GM18517 (cell line): ENCODE measurements around the gene EXOSC5.
A peak's percentile ranks its signal among the peaks of the same experiment; 100 is the strongest.
"Not testable (repeated sequence)": the region's sequence is repeated elsewhere in the genome, so short reads cannot be mapped to it uniquely, and the experiment has no call there.

Experiments
- ATAC-seq: cut with Tn5 transposase; IDR thresholded peaks from one replicate; pipeline ENCODE4 v1.9.1; 2021; ENCODE audit warnings: mild to moderate bottlenecking, moderate library complexity; ENCODE audit not compliant: unreplicated experiment

EXOSC5 gene

DNA sequence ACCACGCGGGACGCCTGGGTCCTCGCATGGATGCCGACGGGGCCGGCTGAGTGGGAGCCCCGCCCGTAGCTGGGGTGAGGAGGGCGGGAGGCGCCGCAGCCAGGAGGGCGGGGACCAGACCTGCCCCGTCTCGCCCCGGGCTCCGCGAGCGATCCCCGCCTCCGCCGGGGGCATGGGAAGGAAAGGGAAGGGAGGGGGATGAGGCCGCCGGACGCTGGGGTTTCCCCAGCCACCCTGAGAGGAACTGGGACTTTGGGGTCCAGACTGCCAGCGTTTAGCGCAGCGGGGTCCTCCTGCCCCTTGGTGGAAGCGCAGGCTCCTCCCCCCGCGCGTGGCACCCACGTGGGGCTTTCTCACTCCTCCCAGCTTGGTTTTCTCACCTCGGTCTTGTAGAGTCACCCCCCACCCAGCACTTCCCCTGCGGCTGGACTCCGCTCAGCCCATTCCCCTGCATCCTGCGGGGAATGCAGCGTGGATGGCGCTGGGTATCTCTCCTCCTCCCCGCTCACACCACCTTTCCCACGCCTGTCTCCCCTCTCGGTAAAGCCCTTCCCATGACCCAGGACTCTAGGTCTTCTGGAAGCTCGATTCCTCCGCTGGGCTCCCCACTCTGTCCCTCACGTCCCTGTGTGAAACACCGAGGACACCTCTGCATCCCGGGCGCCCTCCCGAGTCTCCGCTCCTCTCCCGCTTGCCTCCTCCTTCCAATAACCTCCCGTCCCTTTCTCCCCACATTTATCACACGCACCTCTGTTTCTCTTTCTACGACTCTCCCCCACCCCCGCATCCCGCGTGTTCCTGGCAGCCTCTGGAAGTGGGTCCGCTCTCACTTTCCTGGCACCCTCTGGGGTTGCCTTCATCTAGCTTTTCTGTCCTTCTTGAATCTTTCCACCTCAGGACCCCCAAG is 45.6 kb downstream of the EXOSC5 start:
- ATAC-seq = peak; percentile 41

- ATAC-seq = peak; percentile 12
Measured at GRCh38 chr19:41350735-41351338, 46.3 kb downstream of the EXOSC5 start.

DNA sequence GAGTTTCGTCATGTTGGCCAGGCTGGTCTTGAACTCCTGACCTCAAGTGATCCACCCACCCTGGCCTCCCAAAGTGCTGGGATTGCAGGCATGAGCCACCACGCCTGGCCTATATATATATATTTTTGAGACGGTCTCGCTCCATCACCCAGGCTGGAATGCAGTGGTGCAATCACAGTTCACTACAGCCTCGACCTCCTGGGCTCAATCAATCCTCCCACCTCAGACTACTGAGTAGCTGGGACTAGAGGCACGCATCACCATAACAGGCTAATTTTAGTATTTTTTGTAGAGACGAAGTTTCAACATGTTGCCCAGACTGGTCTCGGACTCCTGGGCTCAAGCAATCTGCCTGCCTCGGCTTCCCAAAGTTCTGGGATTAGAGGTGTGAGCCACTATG is 50.2 kb downstream of the EXOSC5 start:
- not testable (repeated sequence) for ATAC-seq

DNA sequence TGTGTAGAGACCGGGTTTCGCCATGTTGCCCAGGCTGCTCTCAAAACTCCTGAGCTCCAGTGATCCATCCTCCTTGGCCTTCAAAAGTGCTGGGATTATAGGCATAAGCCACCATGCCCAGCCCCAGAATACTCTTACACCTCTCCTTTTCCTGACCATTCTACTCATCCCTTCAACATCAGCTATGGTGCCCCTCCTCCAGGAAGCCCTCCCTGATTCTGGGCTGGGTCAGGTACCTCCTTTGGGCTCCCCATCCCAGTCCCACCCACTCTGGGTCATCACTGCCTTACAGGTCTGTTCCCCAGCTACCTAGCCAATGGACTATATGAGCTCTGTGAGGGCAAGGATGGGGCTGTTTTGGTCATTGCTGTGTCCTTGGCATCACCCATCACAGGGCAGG is 53.0 kb downstream of the EXOSC5 start:
- ATAC-seq = no peak

GRCh38 chr19:41341669-41342490 is 55.3 kb downstream of the EXOSC5 start:
- no peak for ATAC-seq

- no peak for ATAC-seq
Measured at GRCh38 chr19:41339936-41340335, 57.2 kb downstream of the EXOSC5 start.
